Mammary epithelial cell (primary cell): ENCODE measurements around the gene NOD1.

Experiments used
- EZH2 ChIP-seq: IDR thresholded peaks from 2 replicates; pipeline ENCODE4 v1.6.1; 2012; ENCODE audit warnings: low read length, inconsistent platforms, borderline replicate concordance
- TF ChIP-seq, protein P1 (sequence below), 2 donors: IDR thresholded peaks in 1 of 2; conservative IDR thresholded peaks in 1 of 2; 2 replicates each; pipeline ENCODE4 v1.5.1; 2011 to 2012; ENCODE audit warnings: inconsistent platforms in 2 of 2, low read length in 2 of 2, mild to moderate bottlenecking in 2 of 2, control low read depth in 1 of 2, low read depth in 1 of 2; ENCODE audit not compliant: insufficient read depth in 1 of 2; ENCODE audit errors: extremely low read depth in 1 of 2

DNA sequence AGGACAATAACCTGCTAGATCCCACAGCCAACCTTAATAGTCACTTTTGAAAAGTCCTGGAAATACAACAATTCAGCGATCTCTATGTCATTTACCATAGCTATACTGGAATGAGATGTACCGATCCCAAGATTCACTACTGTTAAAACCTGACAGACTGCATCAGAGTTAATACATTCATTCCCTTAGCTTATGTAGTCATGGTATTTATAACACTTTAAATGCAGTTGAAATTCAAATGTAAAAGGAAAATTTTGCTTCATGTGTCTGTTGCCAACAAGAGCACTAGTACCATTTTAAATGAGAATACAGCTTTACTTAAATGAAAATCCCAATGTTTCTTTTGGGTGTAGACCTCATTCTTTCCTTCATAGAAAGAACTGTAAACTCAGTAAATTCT is 37.2 kb upstream of the NOD1 start:
- TF ChIP-seq, protein P1, sequence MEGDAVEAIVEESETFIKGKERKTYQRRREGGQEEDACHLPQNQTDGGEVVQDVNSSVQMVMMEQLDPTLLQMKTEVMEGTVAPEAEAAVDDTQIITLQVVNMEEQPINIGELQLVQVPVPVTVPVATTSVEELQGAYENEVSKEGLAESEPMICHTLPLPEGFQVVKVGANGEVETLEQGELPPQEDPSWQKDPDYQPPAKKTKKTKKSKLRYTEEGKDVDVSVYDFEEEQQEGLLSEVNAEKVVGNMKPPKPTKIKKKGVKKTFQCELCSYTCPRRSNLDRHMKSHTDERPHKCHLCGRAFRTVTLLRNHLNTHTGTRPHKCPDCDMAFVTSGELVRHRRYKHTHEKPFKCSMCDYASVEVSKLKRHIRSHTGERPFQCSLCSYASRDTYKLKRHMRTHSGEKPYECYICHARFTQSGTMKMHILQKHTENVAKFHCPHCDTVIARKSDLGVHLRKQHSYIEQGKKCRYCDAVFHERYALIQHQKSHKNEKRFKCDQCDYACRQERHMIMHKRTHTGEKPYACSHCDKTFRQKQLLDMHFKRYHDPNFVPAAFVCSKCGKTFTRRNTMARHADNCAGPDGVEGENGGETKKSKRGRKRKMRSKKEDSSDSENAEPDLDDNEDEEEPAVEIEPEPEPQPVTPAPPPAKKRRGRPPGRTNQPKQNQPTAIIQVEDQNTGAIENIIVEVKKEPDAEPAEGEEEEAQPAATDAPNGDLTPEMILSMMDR (conservative IDR thresholded peaks at IDR 0.05 in 1 of 2, IDR thresholded peaks at IDR 0.05 in 1 of 2; ENCODE audit: extremely low read depth in 1 of 2, insufficient read depth in 1 of 2, low read depth in 1 of 2, low read length in 2 of 2) = no peak
- no peak for TF ChIP-seq EZH2
